MCF 10A (cell line): ENCODE results near the gene B4GALT1. TPM values are rescaled to one million over a fixed set of nuclear protein-coding genes. Genes with fewer than 3 reads are reported as not detected.

Experiments
- BruUV-seq: library from RNA; stranded (reverse); fragments of 400-500 nt; replicated peaks from 2 replicates; lab custom pipeline; 2021; lab: Mats Ljungman, UMichigan
- CTCF ChIA-PET: fragments of 300-600 bp; sonication (Branson Sonifier 250); formaldehyde crosslinking; extraction: SDS; loops from one replicate; lab custom pipeline; 2021; ENCODE audit warnings: antibody characterized with exemption, inconsistent platforms; lab: Yijun Ruan, JAX
- POLR2A ChIA-PET: fragments of 300-600, 350-650 bp; sonication (Branson Sonifier 250); formaldehyde crosslinking; extraction: SDS; loops from one replicate; lab custom pipeline; 2020; ENCODE audit warnings: antibody characterized with exemption, inconsistent platforms; lab: Yijun Ruan, JAX
- DNase-seq: peaks from one replicate; pipeline ENCODE4 v3.0.0-alpha.2; 2018; ENCODE audit not compliant: unreplicated experiment
- H3K27ac Mint-ChIP-seq: one replicate; pipeline ENCODE4 v1.8.0; 2022; ENCODE audit warnings: mild to moderate bottlenecking, low read depth, mixed read lengths; ENCODE audit not compliant: unreplicated experiment
- H3K27me3 Mint-ChIP-seq: one replicate; pipeline ENCODE4 v1.8.0; 2022; ENCODE audit warnings: mixed read lengths; ENCODE audit not compliant: insufficient read depth, unreplicated experiment
- H3K36me3 Mint-ChIP-seq: one replicate; pipeline ENCODE4 v1.8.0; 2022; ENCODE audit warnings: mild to moderate bottlenecking, moderate library complexity, mixed read lengths; ENCODE audit not compliant: insufficient read depth, unreplicated experiment
- H3K4me1 Mint-ChIP-seq: one replicate; pipeline ENCODE4 v1.8.0; 2022; ENCODE audit warnings: mixed read lengths; ENCODE audit not compliant: insufficient read depth, unreplicated experiment
- H3K4me3 Mint-ChIP-seq: one replicate; pipeline ENCODE4 v1.8.0; 2022; ENCODE audit warnings: mild to moderate bottlenecking, moderate library complexity, mixed read lengths; ENCODE audit not compliant: unreplicated experiment
- H3K9me3 Mint-ChIP-seq: one replicate; pipeline ENCODE4 v1.8.0; 2022; ENCODE audit warnings: mixed read lengths; ENCODE audit not compliant: unreplicated experiment
- CTCF ChIP-seq: fragments of 200-600 bp; IDR thresholded peaks from one replicate; pipeline ENCODE4 v1.8.0; 2022; ENCODE audit warnings: antibody characterized with exemption, mild to moderate bottlenecking; ENCODE audit not compliant: unreplicated experiment
- intact Hi-C: fragments of 100-400 bp; cut with micrococcal nuclease; formaldehyde crosslinking; loops from 2 replicates; pipeline ENCODE4 v1.14.1; 2022
- total RNA-seq: library from RNA; stranded (reverse); gene quantifications from 2 replicates; pipeline ENCODE4 v1.2.3, GENCODE V29; 2022

The B4GALT1 gene
- total RNA-seq, 1 experiment from 2014 or later: 184 TPM

- peaks cover 9% of the 10 kb centered on the region for H3K4me1 Mint-ChIP-seq
- BruUV-seq: no TSS peak
- peaks cover 9% of the 10 kb centered on the region for H3K36me3 Mint-ChIP-seq
- no peaks in the 10 kb centered on the region for H3K9me3 Mint-ChIP-seq
- no peak overlapping the region for H3K27ac Mint-ChIP-seq
- POLR2A ChIA-PET: interaction anchor here (0.7 to 7.1 kb wide), 17 partner anchors 21 to 209 kb away, joined by 3 to 90 read pairs (median 6); partner anchors contain the start of genes B4GALT1, BAG1, CHMP5 and DNAJA1
- intact Hi-C loops: no loop called here
- H3K4me3 Mint-ChIP-seq: no peak overlapping the region
- CTCF ChIA-PET: interaction anchor here (0.6 to 2.8 kb wide), 10 partner anchors 13 to 202 kb away, joined by 3 to 32 read pairs (median 3); no protein-coding TSS in a partner anchor
- peak; percentile 81 for DNase-seq
- H3K27me3 Mint-ChIP-seq: no peaks in the 10 kb centered on the region
- no peak for TF ChIP-seq CTCF
Measured at GRCh38 chr9:33080534-33080933, 86.6 kb downstream of the B4GALT1 start.

GRCh38 chr9:33076046-33077004, 90.8 kb downstream of the B4GALT1 start, which contains the start of gene SMU1:
TSS of gene SMU1 (minus strand) at chr9:33076674. CDS start at chr9:33076608, 66 bp downstream.
- Mint-ChIP-seq H3K4me1 (peaks cover 14% of the 10 kb centered on the region), H3K9me3 (no peaks in the 10 kb centered on the region), H3K36me3 (peaks cover 36% of the 10 kb centered on the region), H3K27ac (peak within 1 kb of the TSS; percentile 99), H3K27me3 (no peaks in the 10 kb centered on the region), H3K4me3 (peak within 1 kb of the TSS; percentile 86)
- peak; percentile 98 for DNase-seq
- intact Hi-C loops: loop anchor here (1.0 kb wide), 1 partner anchor 188 kb away; the partner anchor contains the start of gene BAG1
- no peak for TF ChIP-seq CTCF
- ChIA-PET CTCF (interaction anchor here (0.6 to 1.8 kb wide), 5 partner anchors 26 to 377 kb away, joined by 3 to 10 read pairs (median 4); no protein-coding TSS in a partner anchor), POLR2A (interaction anchor here (0.6 to 7.1 kb wide), 31 partner anchors 9 to 813 kb away, joined by 3 to 90 read pairs (median 5); partner anchors contain the start of genes BAG1, CHMP5, DNAJA1 and NFX1)
- BruUV-seq: TSS peak; percentile 64

GRCh38 chr9:33068991-33069390, 98.1 kb downstream of the B4GALT1 start:
- no peaks in the 10 kb centered on the region for H3K4me1 Mint-ChIP-seq
- ChIA-PET POLR2A (no interaction called here), CTCF (interaction anchor here (1.4 kb wide), 1 partner anchor 157 kb away, joined by 4 read pairs; no protein-coding TSS in a partner anchor)
- DNase-seq: no peak
- intact Hi-C loops: no loop called here
- no peaks in the 10 kb centered on the region for H3K27me3 Mint-ChIP-seq
- no peak for TF ChIP-seq CTCF
- no peaks in the 10 kb centered on the region for H3K9me3 Mint-ChIP-seq
- no peak overlapping the region for H3K27ac Mint-ChIP-seq
- no TSS peak for BruUV-seq
- no peak overlapping the region for H3K4me3 Mint-ChIP-seq
- H3K36me3 Mint-ChIP-seq: peaks cover 98% of the 10 kb centered on the region
